OCI-LY7 (cell line): ENCODE results near the gene HIF1A. TPM values are rescaled to one million over a fixed set of nuclear protein-coding genes. Genes with fewer than 3 reads are reported as not detected.

ENCODE experiments used
- BruUV-seq: library from RNA; stranded (reverse); fragments of 400-500 nt; replicated peaks from 2 replicates; lab custom pipeline; 2021; lab: Mats Ljungman, UMichigan
- CTCF ChIA-PET: fragments of 300-600 bp; sonication (Branson Sonifier 250); formaldehyde crosslinking; loops from one replicate; lab custom pipeline; 2022; ENCODE audit warnings: antibody characterized with exemption; ENCODE audit not compliant: unreplicated experiment; lab: Charles Lee
- POLR2A ChIA-PET: fragments of 300-600 bp; sonication (Branson Sonifier 250); formaldehyde crosslinking; loops from one replicate; lab custom pipeline; 2022; ENCODE audit warnings: antibody characterized with exemption; lab: Charles Lee
- DNase-seq: peaks from one replicate; pipeline ENCODE4 v3.0.0-alpha.2; 2015; ENCODE audit warnings: low spot score
- H2AFZ ChIP-seq: fragments of 200-600 bp; sonication (generic), shearing (Covaris generic); 2 replicates; pipeline ENCODE4 v1.6.1; 2014; ENCODE audit warnings: mild to moderate bottlenecking, antibody characterized with exemption, low read length, moderate library complexity
- H3K27ac ChIP-seq: fragments of 200-600 bp; sonication (generic); 2 replicates; pipeline ENCODE4 v1.5.1; 2014; ENCODE audit warnings: mixed run types, low read depth, mild to moderate bottlenecking, moderate library complexity, low read length, inconsistent platforms; ENCODE audit not compliant: poor library complexity, severe bottlenecking
- H3K36me3 ChIP-seq: fragments of 200-600 bp; sonication (generic); 2 replicates; pipeline ENCODE4 v1.6.1; 2014; ENCODE audit warnings: mild to moderate bottlenecking, antibody characterized with exemption, low read length, moderate library complexity, mixed read lengths; ENCODE audit not compliant: insufficient read depth
- H3K4me1 ChIP-seq: fragments of 200-600 bp; sonication (generic); 2 replicates; pipeline ENCODE4 v1.5.1; 2014; ENCODE audit warnings: mild to moderate bottlenecking, low read length; ENCODE audit not compliant: insufficient read depth, poor library complexity, severe bottlenecking
- H3K4me2 ChIP-seq: fragments of 200-600 bp; sonication (generic); 2 replicates; pipeline ENCODE4 v1.6.1; 2014; ENCODE audit warnings: mild to moderate bottlenecking, low read length
- H3K4me3 ChIP-seq: fragments of 200-600 bp; sonication (generic); 2 replicates; pipeline ENCODE4 v1.5.1; 2014; ENCODE audit warnings: mild to moderate bottlenecking, low read depth, low read length; ENCODE audit not compliant: poor library complexity, severe bottlenecking
- H3K79me2 ChIP-seq: fragments of 200-600 bp; sonication (generic); 2 replicates; pipeline ENCODE4 v1.6.1; 2016; ENCODE audit warnings: low read depth, mild to moderate bottlenecking, low read length, moderate library complexity, mixed read lengths; ENCODE audit not compliant: insufficient read depth
- H3K9me2 ChIP-seq: fragments of 200-600 bp; sonication (generic); 2 replicates; pipeline ENCODE4 v1.6.1; 2016; ENCODE audit warnings: mild to moderate bottlenecking, low read length, mixed read lengths; ENCODE audit not compliant: insufficient read depth
- H3K9me3 ChIP-seq: fragments of 200-600 bp; sonication (generic); 2 replicates; pipeline ENCODE4 v1.6.1; 2014; ENCODE audit warnings: mild to moderate bottlenecking, mixed run types, low read length, mixed read lengths
- H4K20me1 ChIP-seq: fragments of 200-600 bp; sonication (generic); 2 replicates; pipeline ENCODE4 v1.6.1; 2014; ENCODE audit warnings: mild to moderate bottlenecking, antibody characterized with exemption, low read length, moderate library complexity, mixed read lengths; ENCODE audit not compliant: insufficient read depth
- EZH2phosphoT487 ChIP-seq: fragments of 200-600 bp; sonication (generic); IDR thresholded peaks from 2 replicates; pipeline ENCODE4 v1.6.1; 2018; ENCODE audit warnings: low read depth, borderline replicate concordance, mild to moderate bottlenecking, mixed run types, antibody characterized with exemption, low read length, moderate library complexity, mixed read lengths
- intact Hi-C: fragments of 100-400 bp; cut with micrococcal nuclease; formaldehyde crosslinking; loops from one replicate; pipeline ENCODE4 v1.10.0; 2022; ENCODE audit not compliant: unreplicated experiment
- total RNA-seq, 2 experiments: library from RNA; depleted of rRNA in 1 of 2; stranded (reverse); fragments of >200 nt in 1 of 2; shearing (Covaris generic) in 1 of 2; gene quantifications; 2 replicates each; pipeline ENCODE4 v1.2.3, GENCODE V29; 2014 to 2022
- TF ChIP-seq, protein P1 (sequence below): fragments of 200-600 bp; sonication (generic); conservative IDR thresholded peaks from 2 replicates; pipeline ENCODE4 v1.5.1; 2014; ENCODE audit warnings: mild to moderate bottlenecking, antibody characterized with exemption, low read length, moderate library complexity, mixed read lengths

The HIF1A gene
- total RNA-seq, 2 experiments from 2014 or later, result 71.7 to 88.1 TPM

DNA sequence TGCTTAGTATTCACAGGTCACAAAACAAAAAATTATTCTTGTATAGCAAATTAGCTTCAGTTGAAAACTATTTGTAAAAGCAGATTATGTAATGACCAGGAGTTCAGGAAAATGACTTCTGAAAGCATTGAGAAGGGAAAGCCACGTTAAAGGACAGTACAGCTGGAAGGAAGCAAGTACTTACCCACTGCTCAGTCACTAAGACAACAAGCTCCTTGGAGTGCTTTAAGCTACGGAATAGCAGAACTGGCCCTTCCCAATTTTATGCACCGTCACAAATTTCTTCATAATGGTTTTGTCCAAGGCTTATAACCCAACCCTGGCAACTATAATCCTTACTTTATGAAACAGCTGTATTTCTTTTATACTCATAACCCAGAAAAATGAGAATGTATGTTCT is 54.0 kb downstream of the HIF1A start:
- ChIA-PET CTCF (interaction anchor here (1.0 to 1.5 kb wide), 2 partner anchors 9 to 88 kb away, joined by 3 to 4 read pairs; no protein-coding TSS in a partner anchor), POLR2A (interaction anchor here (0.7 to 3.0 kb wide), 20 partner anchors 9 to 278 kb away, joined by 3 to 51 read pairs (median 4); partner anchors contain the start of gene SNAPC1)
- Histone ChIP-seq H3K79me2 (peaks cover 30% of the 10 kb centered on the region; the same call in 1 of the 2 replicates), H2AFZ (no peak overlapping the region), H3K4me2 (peak overlapping the region; percentile 83; the same call in 1 of the 2 replicates), H3K4me1 (peaks cover 65% of the 10 kb centered on the region), H3K9me2 (no peaks in the 10 kb centered on the region), H3K36me3 (peaks cover 60% of the 10 kb centered on the region), H3K4me3 (peak overlapping the region; percentile 69), H3K9me3 (no peaks in the 10 kb centered on the region), H4K20me1 (no peaks in the 10 kb centered on the region; the same call in 1 of the 2 replicates), H3K27ac (peak overlapping the region; percentile 3)
- DNase-seq, result no peak
- BruUV-seq, result no TSS peak
- intact Hi-C loops, result no loop called here
- TF ChIP-seq, protein P1, sequence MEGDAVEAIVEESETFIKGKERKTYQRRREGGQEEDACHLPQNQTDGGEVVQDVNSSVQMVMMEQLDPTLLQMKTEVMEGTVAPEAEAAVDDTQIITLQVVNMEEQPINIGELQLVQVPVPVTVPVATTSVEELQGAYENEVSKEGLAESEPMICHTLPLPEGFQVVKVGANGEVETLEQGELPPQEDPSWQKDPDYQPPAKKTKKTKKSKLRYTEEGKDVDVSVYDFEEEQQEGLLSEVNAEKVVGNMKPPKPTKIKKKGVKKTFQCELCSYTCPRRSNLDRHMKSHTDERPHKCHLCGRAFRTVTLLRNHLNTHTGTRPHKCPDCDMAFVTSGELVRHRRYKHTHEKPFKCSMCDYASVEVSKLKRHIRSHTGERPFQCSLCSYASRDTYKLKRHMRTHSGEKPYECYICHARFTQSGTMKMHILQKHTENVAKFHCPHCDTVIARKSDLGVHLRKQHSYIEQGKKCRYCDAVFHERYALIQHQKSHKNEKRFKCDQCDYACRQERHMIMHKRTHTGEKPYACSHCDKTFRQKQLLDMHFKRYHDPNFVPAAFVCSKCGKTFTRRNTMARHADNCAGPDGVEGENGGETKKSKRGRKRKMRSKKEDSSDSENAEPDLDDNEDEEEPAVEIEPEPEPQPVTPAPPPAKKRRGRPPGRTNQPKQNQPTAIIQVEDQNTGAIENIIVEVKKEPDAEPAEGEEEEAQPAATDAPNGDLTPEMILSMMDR, result no peak
- no peak for TF ChIP-seq EZH2phosphoT487

DNA sequence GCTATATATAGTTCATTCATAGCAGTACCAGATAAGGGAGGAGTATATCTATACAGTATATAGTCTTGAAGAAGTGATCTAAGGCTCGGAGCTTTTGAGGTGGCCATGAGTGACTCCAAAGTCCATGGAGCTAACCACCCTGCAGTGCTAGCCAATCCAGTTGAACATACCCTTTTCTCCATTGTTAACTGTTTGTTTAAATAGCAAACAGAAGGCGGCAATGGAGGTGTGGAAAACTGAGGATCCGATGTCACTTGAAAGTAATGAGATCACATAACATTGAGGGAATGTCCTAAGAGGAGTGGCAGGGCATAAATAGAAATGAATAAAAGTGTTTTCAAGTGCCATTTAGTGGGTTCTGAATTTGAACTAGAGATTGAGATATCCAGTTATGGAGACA is 54.6 kb downstream of the HIF1A start:
- Histone ChIP-seq H3K4me1 (peaks cover 65% of the 10 kb centered on the region), H4K20me1 (no peaks in the 10 kb centered on the region; the same call in 1 of the 2 replicates), H3K27ac (no peak overlapping the region), H3K79me2 (peaks cover 30% of the 10 kb centered on the region; the same call in 1 of the 2 replicates), H3K9me2 (no peaks in the 10 kb centered on the region), H2AFZ (no peak overlapping the region), H3K4me2 (peak overlapping the region; percentile 83), H3K9me3 (no peaks in the 10 kb centered on the region), H3K4me3 (peak overlapping the region; percentile 69), H3K36me3 (peaks cover 54% of the 10 kb centered on the region)
- BruUV-seq, result TSS peak; percentile 81
- ChIA-PET POLR2A (interaction anchor here (0.6 to 3.0 kb wide), 15 partner anchors 8 to 1078 kb away, joined by 3 to 51 read pairs (median 6); partner anchors contain the start of gene SNAPC1), CTCF (interaction anchor here (1.0 to 1.5 kb wide), 2 partner anchors 8 to 88 kb away, joined by 3 to 4 read pairs; no protein-coding TSS in a partner anchor)
- DNase-seq, result no peak
- intact Hi-C loops, result loop anchor here (2.0 kb wide), 1 partner anchor 55 kb away; the partner anchor contains the start of gene HIF1A
- TF ChIP-seq EZH2phosphoT487, result no peak
- TF ChIP-seq, protein P1, result no peak
